Measurements from ENCODE around the gene C9orf72.
"Not testable (repeated sequence)": the region's sequence is repeated elsewhere in the genome, so short reads cannot be mapped to it uniquely, and the experiment has no call there.

C9orf72 gene

DNA sequence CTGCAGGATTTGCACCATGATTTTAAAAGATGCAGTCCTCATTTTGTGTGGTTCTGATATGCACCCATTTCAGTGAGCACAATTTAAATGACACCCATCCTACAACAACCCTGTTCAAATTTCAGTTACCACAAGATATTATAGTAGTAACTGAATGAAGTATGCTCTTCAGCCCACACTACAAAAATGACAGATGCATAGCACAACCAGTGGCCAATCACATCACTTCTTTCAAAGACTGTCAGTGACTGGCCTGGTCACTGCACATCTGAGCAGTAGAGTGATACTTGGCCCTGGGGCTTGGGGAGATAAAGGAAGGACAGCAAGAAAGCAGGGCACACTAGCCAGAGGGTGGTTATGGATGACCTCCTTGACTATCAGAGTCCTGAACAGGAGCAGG lies 69.0 kb downstream of the C9orf72 start:
- no peak for TF ChIP-seq RARB (CRISPR knock-in tag; IDR thresholded peaks at IDR 0.05)
- TF ChIP-seq ARNTL (CRISPR knock-in tag; IDR thresholded peaks at IDR 0.05; ENCODE audit: borderline replicate concordance, low read depth), result no peak
- no peak for TF ChIP-seq ZNF70 (CRISPR knock-in tag; IDR thresholded peaks at IDR 0.05)
- TF ChIP-seq ESRRG (CRISPR knock-in tag; IDR thresholded peaks at IDR 0.05), result no peak
- TF ChIP-seq, protein P1, sequence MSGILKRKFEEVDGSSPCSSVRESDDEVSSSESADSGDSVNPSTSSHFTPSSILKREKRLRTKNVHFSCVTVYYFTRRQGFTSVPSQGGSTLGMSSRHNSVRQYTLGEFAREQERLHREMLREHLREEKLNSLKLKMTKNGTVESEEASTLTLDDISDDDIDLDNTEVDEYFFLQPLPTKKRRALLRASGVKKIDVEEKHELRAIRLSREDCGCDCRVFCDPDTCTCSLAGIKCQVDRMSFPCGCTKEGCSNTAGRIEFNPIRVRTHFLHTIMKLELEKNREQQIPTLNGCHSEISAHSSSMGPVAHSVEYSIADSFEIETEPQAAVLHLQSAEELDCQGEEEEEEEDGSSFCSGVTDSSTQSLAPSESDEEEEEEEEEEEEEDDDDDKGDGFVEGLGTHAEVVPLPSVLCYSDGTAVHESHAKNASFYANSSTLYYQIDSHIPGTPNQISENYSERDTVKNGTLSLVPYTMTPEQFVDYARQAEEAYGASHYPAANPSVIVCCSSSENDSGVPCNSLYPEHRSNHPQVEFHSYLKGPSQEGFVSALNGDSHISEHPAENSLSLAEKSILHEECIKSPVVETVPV (CRISPR knock-in tag; IDR thresholded peaks at IDR 0.05), result no peak
- TF ChIP-seq ZNF8 (CRISPR knock-in tag; IDR thresholded peaks at IDR 0.05), result no peak
- TF ChIP-seq, protein P2, sequence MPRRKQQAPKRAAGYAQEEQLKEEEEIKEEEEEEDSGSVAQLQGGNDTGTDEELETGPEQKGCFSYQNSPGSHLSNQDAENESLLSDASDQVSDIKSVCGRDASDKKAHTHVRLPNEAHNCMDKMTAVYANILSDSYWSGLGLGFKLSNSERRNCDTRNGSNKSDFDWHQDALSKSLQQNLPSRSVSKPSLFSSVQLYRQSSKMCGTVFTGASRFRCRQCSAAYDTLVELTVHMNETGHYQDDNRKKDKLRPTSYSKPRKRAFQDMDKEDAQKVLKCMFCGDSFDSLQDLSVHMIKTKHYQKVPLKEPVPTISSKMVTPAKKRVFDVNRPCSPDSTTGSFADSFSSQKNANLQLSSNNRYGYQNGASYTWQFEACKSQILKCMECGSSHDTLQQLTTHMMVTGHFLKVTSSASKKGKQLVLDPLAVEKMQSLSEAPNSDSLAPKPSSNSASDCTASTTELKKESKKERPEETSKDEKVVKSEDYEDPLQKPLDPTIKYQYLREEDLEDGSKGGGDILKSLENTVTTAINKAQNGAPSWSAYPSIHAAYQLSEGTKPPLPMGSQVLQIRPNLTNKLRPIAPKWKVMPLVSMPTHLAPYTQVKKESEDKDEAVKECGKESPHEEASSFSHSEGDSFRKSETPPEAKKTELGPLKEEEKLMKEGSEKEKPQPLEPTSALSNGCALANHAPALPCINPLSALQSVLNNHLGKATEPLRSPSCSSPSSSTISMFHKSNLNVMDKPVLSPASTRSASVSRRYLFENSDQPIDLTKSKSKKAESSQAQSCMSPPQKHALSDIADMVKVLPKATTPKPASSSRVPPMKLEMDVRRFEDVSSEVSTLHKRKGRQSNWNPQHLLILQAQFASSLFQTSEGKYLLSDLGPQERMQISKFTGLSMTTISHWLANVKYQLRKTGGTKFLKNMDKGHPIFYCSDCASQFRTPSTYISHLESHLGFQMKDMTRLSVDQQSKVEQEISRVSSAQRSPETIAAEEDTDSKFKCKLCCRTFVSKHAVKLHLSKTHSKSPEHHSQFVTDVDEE (CRISPR knock-in tag; IDR thresholded peaks at IDR 0.05), result no peak
- no peak for TF ChIP-seq SNAI2 (CRISPR knock-in tag; IDR thresholded peaks at IDR 0.05)
- TF ChIP-seq ZFP30 (CRISPR knock-in tag; IDR thresholded peaks at IDR 0.05), result no peak
- no peak for TF ChIP-seq OSR1 (CRISPR knock-in tag; IDR thresholded peaks at IDR 0.05)
- TF ChIP-seq TOX (CRISPR knock-in tag; IDR thresholded peaks at IDR 0.05; ENCODE audit: borderline replicate concordance), result no peak
- no peak for TF ChIP-seq ISL1 (CRISPR knock-in tag; IDR thresholded peaks at IDR 0.05)
- TF ChIP-seq ZNF565 (CRISPR knock-in tag; conservative IDR thresholded peaks at IDR 0.05; ENCODE audit: low read depth), result no peak
- no peak for TF ChIP-seq TCF4 (CRISPR knock-in tag; IDR thresholded peaks at IDR 0.05; ENCODE audit: borderline replicate concordance)
- TF ChIP-seq, protein P3, sequence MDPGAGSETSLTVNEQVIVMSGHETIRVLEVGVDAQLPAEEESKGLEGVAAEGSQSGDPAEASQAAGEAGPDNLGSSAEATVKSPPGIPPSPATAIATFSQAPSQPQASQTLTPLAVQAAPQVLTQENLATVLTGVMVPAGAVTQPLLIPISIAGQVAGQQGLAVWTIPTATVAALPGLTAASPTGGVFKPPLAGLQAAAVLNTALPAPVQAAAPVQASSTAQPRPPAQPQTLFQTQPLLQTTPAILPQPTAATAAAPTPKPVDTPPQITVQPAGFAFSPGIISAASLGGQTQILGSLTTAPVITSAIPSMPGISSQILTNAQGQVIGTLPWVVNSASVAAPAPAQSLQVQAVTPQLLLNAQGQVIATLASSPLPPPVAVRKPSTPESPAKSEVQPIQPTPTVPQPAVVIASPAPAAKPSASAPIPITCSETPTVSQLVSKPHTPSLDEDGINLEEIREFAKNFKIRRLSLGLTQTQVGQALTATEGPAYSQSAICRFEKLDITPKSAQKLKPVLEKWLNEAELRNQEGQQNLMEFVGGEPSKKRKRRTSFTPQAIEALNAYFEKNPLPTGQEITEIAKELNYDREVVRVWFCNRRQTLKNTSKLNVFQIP (CRISPR knock-in tag; IDR thresholded peaks at IDR 0.05; ENCODE audit: borderline replicate concordance, low read depth), result no peak
- TF ChIP-seq, protein P4, sequence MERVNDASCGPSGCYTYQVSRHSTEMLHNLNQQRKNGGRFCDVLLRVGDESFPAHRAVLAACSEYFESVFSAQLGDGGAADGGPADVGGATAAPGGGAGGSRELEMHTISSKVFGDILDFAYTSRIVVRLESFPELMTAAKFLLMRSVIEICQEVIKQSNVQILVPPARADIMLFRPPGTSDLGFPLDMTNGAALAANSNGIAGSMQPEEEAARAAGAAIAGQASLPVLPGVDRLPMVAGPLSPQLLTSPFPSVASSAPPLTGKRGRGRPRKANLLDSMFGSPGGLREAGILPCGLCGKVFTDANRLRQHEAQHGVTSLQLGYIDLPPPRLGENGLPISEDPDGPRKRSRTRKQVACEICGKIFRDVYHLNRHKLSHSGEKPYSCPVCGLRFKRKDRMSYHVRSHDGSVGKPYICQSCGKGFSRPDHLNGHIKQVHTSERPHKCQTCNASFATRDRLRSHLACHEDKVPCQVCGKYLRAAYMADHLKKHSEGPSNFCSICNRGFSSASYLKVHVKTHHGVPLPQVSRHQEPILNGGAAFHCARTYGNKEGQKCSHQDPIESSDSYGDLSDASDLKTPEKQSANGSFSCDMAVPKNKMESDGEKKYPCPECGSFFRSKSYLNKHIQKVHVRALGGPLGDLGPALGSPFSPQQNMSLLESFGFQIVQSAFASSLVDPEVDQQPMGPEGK (CRISPR knock-in tag; IDR thresholded peaks at IDR 0.05; ENCODE audit: borderline replicate concordance), result no peak
- TF ChIP-seq, protein P5, sequence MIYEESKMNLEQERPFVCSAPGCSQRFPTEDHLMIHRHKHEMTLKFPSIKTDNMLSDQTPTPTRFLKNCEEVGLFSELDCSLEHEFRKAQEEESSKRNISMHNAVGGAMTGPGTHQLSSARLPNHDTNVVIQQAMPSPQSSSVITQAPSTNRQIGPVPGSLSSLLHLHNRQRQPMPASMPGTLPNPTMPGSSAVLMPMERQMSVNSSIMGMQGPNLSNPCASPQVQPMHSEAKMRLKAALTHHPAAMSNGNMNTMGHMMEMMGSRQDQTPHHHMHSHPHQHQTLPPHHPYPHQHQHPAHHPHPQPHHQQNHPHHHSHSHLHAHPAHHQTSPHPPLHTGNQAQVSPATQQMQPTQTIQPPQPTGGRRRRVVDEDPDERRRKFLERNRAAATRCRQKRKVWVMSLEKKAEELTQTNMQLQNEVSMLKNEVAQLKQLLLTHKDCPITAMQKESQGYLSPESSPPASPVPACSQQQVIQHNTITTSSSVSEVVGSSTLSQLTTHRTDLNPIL (CRISPR knock-in tag; IDR thresholded peaks at IDR 0.05; ENCODE audit: low read depth), result no peak
- no peak for TF ChIP-seq BACH2 (CRISPR knock-in tag; IDR thresholded peaks at IDR 0.05; ENCODE audit: borderline replicate concordance)
- TF ChIP-seq ZC3H10 (CRISPR knock-in tag; IDR thresholded peaks at IDR 0.05), result no peak
- no peak for TF ChIP-seq GLIS3 (CRISPR knock-in tag; IDR thresholded peaks at IDR 0.05)
- no peak for ATAC-seq

DNA sequence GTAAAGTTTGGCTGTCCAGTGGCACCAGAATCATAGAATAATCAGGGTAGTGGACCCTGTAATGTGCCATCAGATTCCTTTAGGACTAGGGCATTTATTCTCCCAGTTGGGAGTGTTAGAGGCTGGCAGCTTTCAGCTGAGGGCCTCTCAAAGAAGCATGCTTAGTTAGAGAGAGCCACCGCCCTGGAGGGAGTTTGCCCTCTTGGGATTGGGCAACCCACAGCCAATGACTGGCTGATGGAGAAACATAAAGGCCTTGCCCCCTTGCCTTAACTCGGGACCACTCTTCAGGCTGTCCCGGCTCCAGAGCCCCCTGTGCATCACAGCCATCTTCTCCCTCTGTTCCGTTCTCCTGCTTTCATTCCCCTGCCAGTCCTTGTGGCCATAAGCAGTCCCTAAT lies 69.7 kb downstream of the C9orf72 start:
- ATAC-seq, result no peak
- TF ChIP-seq, protein P4 (CRISPR knock-in tag; IDR thresholded peaks at IDR 0.05; ENCODE audit: borderline replicate concordance), result no peak
- no peak for TF ChIP-seq BACH2 (CRISPR knock-in tag; IDR thresholded peaks at IDR 0.05; ENCODE audit: borderline replicate concordance)
- no peak for TF ChIP-seq TCF4 (CRISPR knock-in tag; IDR thresholded peaks at IDR 0.05; ENCODE audit: borderline replicate concordance)
- no peak for TF ChIP-seq ZNF565 (CRISPR knock-in tag; conservative IDR thresholded peaks at IDR 0.05; ENCODE audit: low read depth)
- TF ChIP-seq, protein P1 (CRISPR knock-in tag; IDR thresholded peaks at IDR 0.05), result no peak
- no peak for TF ChIP-seq ZFP30 (CRISPR knock-in tag; IDR thresholded peaks at IDR 0.05)
- no peak for TF ChIP-seq ZNF70 (CRISPR knock-in tag; IDR thresholded peaks at IDR 0.05)
- no peak for TF ChIP-seq GLIS3 (CRISPR knock-in tag; IDR thresholded peaks at IDR 0.05)
- no peak for TF ChIP-seq TOX (CRISPR knock-in tag; IDR thresholded peaks at IDR 0.05; ENCODE audit: borderline replicate concordance)
- TF ChIP-seq, protein P3 (CRISPR knock-in tag; IDR thresholded peaks at IDR 0.05; ENCODE audit: borderline replicate concordance, low read depth), result no peak
- TF ChIP-seq ISL1 (CRISPR knock-in tag; IDR thresholded peaks at IDR 0.05), result no peak
- TF ChIP-seq ZC3H10 (CRISPR knock-in tag; IDR thresholded peaks at IDR 0.05), result no peak
- TF ChIP-seq ZNF8 (CRISPR knock-in tag; IDR thresholded peaks at IDR 0.05), result no peak
- TF ChIP-seq CSDC2 (CRISPR knock-in tag; IDR thresholded peaks at IDR 0.05), result no peak
- TF ChIP-seq SNAI2 (CRISPR knock-in tag; IDR thresholded peaks at IDR 0.05), result no peak
- TF ChIP-seq, protein P5 (CRISPR knock-in tag; IDR thresholded peaks at IDR 0.05; ENCODE audit: low read depth), result no peak

DNA sequence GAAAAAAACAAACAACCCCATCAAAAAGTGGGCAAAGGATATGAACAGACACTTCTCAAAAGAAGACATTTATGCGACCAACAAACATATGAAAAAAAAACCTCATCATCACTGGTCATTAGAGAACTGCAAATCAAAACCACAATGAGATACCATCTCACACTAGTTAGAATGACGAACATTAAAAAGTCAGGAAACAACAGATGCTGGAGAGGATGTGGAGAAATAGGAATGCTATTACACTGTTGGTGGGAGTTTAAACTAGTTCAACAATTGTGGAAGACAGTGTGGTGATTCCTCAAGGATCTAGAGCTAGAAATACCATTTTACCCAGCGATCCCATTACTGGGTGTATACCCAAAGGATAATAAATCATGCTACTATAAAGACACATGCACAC lies 72.4 kb downstream of the C9orf72 start:
- not testable (repeated sequence) for ATAC-seq
